ENCODE results near the gene DCDC1.

- TF ChIP-seq POLR2A (IDR thresholded peaks at IDR 0.05) (no peak), CTCF (IDR thresholded peaks at IDR 0.05) (no peak)
Observed at GRCh38 chr11:30830681-30831080, 538.9 kb downstream of the DCDC1 start.

Measured in adrenal gland (tissue), 5 donors.